HG03280 (cell line): ENCODE data around the gene CLCN1.
A peak's percentile ranks its signal among the peaks of the same experiment; 100 is the strongest.

Source experiments
- ATAC-seq: cut with Tn5 transposase; IDR thresholded peaks from one replicate; pipeline ENCODE4 v1.9.1; 2021; ENCODE audit warnings: mild to moderate bottlenecking, moderate library complexity; ENCODE audit not compliant: unreplicated experiment

Gene CLCN1

GRCh38 chr7:143292876-143293275 lies 23.0 kb upstream of the CLCN1 start:
- no peak for ATAC-seq

- ATAC-seq = no peak
Measured at GRCh38 chr7:143295870-143296269, 20.0 kb upstream of the CLCN1 start.

- ATAC-seq = no peak
Measured at GRCh38 chr7:143296686-143297085, 19.2 kb upstream of the CLCN1 start.

- no peak for ATAC-seq
Measured at GRCh38 chr7:143299346-143299745, 16.6 kb upstream of the CLCN1 start.

- ATAC-seq = peak; percentile 64
Measured at GRCh38 chr7:143299840-143300239, 16.1 kb upstream of the CLCN1 start.

- ATAC-seq = no peak
Measured at GRCh38 chr7:143300959-143301935, 14.7 kb upstream of the CLCN1 start.

- ATAC-seq = no peak
Measured at GRCh38 chr7:143303733-143304132, 12.2 kb upstream of the CLCN1 start.

GRCh38 chr7:143304938-143305337 lies 11.0 kb upstream of the CLCN1 start:
- no peak for ATAC-seq

GRCh38 chr7:143305423-143306070 lies 10.4 kb upstream of the CLCN1 start:
- no peak for ATAC-seq

GRCh38 chr7:143308632-143309031 lies 7.3 kb upstream of the CLCN1 start:
- ATAC-seq = no peak

- no peak for ATAC-seq
Measured at GRCh38 chr7:143314127-143314526, 1.8 kb upstream of the CLCN1 start.

GRCh38 chr7:143316492-143316891 lies 581 bp downstream of the CLCN1 start:
- ATAC-seq = no peak

GRCh38 chr7:143318661-143319060 lies 2.8 kb downstream of the CLCN1 start:
- no peak for ATAC-seq

- ATAC-seq = no peak
Measured at GRCh38 chr7:143320620-143321019, 4.7 kb downstream of the CLCN1 start.

GRCh38 chr7:143321242-143321641 lies 5.3 kb downstream of the CLCN1 start:
- ATAC-seq = no peak

- no peak for ATAC-seq
Measured at GRCh38 chr7:143321734-143322133, 5.8 kb downstream of the CLCN1 start.

- ATAC-seq = no peak
Measured at GRCh38 chr7:143322760-143323633, 7.1 kb downstream of the CLCN1 start.

GRCh38 chr7:143323653-143324052 lies 7.7 kb downstream of the CLCN1 start:
- ATAC-seq = no peak

- ATAC-seq = no peak
Measured at GRCh38 chr7:143325240-143325639, 9.3 kb downstream of the CLCN1 start.

- ATAC-seq = no peak
Measured at GRCh38 chr7:143327903-143328302, 12.0 kb downstream of the CLCN1 start.
